GM19397 (cell line): ENCODE results near the gene ABL2.
"Not testable (repeated sequence)": the region's sequence is repeated elsewhere in the genome, so short reads cannot be mapped to it uniquely, and the experiment has no call there.

Experiments used
- ATAC-seq: cut with Tn5 transposase; IDR thresholded peaks from one replicate; pipeline ENCODE4 v1.9.1; 2021; ENCODE audit warnings: mild to moderate bottlenecking, moderate library complexity; ENCODE audit not compliant: unreplicated experiment

The ABL2 gene

DNA sequence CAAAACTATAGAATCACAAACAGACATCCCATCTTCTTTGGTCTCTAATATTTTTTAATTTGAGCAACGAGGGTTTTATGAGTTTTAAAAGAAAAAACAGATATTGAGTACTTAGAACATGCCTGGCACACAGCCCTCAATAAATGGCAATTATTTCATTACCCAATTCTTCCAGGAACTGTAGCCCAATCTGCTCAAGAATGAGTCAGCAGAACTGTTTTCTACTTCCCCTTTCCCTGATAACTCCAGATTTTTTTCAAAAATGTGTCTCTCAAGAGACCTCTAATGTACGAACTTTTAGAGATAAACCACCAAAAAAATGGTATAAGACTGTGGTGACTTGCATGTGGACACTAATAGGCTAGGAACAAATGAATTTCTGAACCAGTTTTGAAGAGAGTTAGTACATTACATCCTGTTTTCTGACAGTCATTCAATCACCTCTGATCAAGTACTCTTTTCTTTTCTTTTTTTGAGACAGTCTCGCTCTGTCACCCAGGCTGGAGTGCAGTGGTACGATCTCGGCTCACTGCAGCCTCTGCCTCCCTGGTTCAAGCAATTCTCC is 11.5 kb downstream of the ABL2 start:
- ATAC-seq: no peak

- not testable (repeated sequence) for ATAC-seq
These were observed 16.2 kb downstream of the ABL2 start for GRCh38 chr1:179213317-179213716.

DNA sequence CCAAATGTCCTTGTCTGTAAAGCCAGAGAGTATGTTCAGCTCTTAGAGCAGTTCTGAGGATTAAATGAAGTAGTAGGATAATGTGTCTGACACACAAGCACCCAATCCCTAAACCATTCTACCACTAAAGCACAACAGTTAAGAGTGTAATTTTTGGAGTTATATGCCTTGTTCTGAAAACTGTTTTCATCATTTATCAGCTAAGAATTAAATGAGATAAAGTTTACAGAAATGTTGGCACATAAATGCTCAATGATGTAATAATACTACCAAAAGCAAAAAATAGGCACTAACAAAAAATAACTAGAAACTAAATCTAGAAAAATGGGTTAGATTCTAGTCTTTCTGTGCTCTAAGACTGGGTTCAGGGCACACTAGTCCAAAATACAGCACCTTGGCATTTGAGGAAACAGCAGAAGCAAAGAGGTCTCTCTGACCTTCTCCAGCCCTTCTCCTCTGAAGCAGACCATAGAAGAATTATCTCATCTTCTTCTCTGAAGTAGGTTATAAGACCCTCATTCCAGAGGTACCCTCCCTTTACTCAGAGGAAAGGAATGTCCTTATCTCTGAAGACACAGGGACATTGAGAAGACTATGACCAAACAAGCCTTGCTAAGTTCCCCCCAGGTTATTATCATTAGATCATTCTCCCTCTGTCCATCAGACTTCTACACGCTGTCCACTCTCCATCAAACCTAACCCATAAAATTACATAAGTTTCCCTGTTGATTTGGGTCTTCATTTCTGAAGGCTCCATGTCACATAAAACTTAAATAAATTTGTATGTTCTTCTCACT is 20.6 kb downstream of the ABL2 start:
- no peak for ATAC-seq

DNA sequence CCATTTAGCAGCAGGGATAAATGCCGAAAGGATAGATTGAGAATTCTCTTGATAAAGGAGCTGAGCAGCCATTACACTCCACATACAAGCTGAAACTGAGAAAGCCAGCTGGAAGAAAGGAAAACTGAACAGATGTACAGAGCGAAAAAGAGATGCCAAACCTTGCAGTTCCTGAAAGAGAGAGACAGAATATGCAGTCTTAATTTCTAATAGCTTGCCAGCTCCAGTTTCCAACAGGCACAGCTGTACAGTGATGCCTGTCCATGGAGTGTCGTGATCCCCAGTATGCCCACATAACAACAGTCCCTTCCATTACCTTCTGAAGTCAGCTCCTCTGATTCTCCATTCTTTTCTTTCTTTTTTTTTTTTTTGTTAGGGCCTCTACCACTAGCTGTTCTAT is 22.7 kb downstream of the ABL2 start:
- no peak for ATAC-seq

DNA sequence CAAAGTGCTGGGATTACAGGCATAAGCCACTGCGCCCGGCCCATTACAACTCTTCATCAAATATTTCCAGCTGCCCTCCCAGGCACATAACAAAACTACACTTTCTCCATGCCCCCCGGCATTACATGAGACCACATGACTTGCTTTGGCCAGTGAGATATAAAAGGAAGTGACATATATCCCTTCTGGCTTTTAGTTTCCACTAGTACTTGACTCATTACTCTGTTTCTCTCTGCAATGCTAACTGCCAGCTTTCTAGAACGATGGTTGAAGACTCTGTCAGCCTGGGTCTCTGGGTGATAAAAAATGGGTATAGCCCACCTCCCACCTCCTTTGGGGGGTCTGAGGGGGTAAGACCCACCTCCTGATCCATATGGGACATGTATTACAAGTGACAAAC is 24.2 kb downstream of the ABL2 start:
- no peak for ATAC-seq

- ATAC-seq: no peak
These were observed 27.3 kb downstream of the ABL2 start for GRCh38 chr1:179202161-179202560.

- ATAC-seq: no peak
These were observed 28.9 kb downstream of the ABL2 start for GRCh38 chr1:179200586-179200985.

- ATAC-seq: no peak
These were observed 31.7 kb downstream of the ABL2 start for GRCh38 chr1:179197690-179198297.

DNA sequence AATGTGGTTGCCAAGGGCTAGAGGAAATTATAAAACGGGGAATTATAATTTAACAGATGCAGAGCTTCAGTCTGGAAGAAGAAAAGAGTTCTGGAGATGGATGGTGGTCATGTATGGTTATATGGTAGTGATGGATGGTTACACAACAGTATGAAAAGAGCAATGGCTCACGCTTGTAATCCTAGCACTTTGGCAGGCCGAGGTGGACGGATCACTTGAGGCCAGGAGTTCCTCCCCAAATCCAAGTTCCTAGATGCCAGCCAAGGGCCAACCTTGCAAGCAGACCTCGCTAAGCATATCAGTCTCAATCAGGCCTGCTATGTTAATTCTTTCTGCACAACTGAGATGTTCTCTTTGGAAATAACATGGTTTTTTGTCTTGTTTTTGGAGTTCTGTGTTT is 33.6 kb downstream of the ABL2 start:
- ATAC-seq: not testable (repeated sequence)

- no peak for ATAC-seq
These were observed 34.1 kb downstream of the ABL2 start for GRCh38 chr1:179195376-179195775.

DNA sequence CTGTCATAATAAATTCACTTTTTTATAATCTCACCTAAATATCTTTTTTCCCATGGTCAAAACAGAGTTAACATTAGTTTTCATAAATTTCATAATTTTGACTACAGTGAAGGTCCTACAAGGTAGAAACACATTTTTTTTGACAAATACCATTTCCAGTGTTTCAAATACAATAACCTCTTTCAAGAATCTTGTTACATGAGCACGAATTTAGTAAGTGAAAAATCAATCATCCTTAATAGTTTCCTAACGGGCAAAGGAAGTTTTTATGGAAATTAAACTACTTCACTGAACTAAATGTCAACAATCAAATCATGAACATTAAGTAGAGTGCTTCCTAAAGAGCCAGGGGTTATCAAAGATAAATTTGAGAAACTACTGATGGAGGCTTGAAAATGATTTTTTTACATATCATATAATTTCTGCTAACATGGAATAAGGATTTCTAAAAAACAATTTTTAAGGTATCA is 35.4 kb downstream of the ABL2 start:
- no peak for ATAC-seq

GRCh38 chr1:179190861-179191260 is 38.6 kb downstream of the ABL2 start:
- ATAC-seq: no peak

- ATAC-seq: no peak
These were observed 41.6 kb downstream of the ABL2 start for GRCh38 chr1:179187735-179188471.

DNA sequence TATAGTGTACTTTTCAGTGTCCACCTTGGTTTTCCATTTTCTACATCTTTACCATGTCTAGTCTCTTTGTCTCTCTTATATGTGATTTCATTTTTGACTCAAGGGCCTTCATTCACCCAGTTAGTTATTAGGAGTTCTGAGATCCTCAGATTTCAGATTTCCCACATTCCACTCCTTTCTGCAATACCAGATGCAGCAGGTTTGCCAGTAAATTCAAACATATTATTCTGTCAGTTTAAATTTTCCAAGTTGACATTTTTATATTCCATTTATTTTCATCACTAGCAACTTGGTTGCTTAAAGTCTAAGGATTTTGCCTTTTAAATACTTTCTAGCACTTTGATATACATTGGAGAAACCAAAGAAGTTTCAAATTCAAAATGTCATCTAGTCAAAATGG is 42.4 kb downstream of the ABL2 start:
- no peak for ATAC-seq

- no peak for ATAC-seq
These were observed 45.1 kb downstream of the ABL2 start for GRCh38 chr1:179184403-179184802.

GRCh38 chr1:179183857-179184256 is 45.6 kb downstream of the ABL2 start:
- ATAC-seq: no peak

GRCh38 chr1:179178950-179179349 is 50.5 kb downstream of the ABL2 start:
- no peak for ATAC-seq

- ATAC-seq: no peak
These were observed 51.3 kb downstream of the ABL2 start for GRCh38 chr1:179178183-179178582.

GRCh38 chr1:179177615-179178014 is 51.9 kb downstream of the ABL2 start:
- no peak for ATAC-seq

DNA sequence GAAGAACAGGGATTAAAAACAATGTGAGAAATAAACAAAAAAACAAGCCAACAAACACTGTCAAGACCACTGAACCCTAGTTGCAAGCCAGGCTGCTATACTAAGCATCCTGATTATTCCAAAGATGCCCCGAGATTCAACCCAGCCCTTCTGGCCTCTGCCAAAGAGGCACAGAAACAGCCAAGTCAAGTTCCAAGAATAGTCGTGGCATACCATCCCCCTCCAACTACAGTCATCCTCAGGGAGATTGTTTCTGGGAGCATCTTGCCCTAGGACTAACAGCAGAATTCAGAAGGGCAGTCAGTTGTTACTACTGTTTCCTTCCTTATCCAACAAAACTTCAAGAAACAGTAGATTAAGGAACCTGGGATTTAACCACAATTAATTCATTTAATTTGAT is 52.3 kb downstream of the ABL2 start:
- no peak for ATAC-seq

GRCh38 chr1:179175011-179175841 is 54.3 kb downstream of the ABL2 start:
- ATAC-seq: no peak
